ENCODE measurements around the gene KIT. TPM values are rescaled to one million over a fixed set of nuclear protein-coding genes. Genes with fewer than 3 reads are reported as not detected.

KIT gene
- total and polyA plus RNA-seq, 2 of the 4 experiments (the other 2 are of a cell fraction), result 3.3 to 5.9 TPM

GRCh38 chr4:54662123-54662522 is 4.4 kb downstream of the KIT start:
- TF ChIP-seq NFE2L2 (IDR thresholded peaks at IDR 0.05; ENCODE audit: low read depth, low read length), result no peak
- TF ChIP-seq RAD21 (IDR thresholded peaks at IDR 0.05; ENCODE audit: low read length), result no peak
- no peak for TF ChIP-seq RFX5 (IDR thresholded peaks at IDR 0.05; ENCODE audit: low read depth, low read length)
- no peak for TF ChIP-seq SMC3 (IDR thresholded peaks at IDR 0.05; ENCODE audit: low read depth, low read length)
- no peak for TF ChIP-seq MXI1 (IDR thresholded peaks at IDR 0.05; ENCODE audit: borderline replicate concordance, low read depth, low read length)
- TF ChIP-seq ELK1 (IDR thresholded peaks at IDR 0.05; ENCODE audit: borderline replicate concordance, low read depth, low read length), result no peak
- TF ChIP-seq BHLHE40 (IDR thresholded peaks at IDR 0.05; ENCODE audit: low read depth, low read length), result no peak
- no peak for TF ChIP-seq FOS (IDR thresholded peaks at IDR 0.05; ENCODE audit: low read depth, low read length)
- no peak for TF ChIP-seq RCOR1 (IDR thresholded peaks at IDR 0.05; ENCODE audit: insufficient replicate concordance, low read length)
- no peak for TF ChIP-seq MAFK (IDR thresholded peaks at IDR 0.05; ENCODE audit: low read depth, low read length)
- no peak for TF ChIP-seq CEBPB (IDR thresholded peaks at IDR 0.05; ENCODE audit: low read depth, low read length)
- no peak for TF ChIP-seq MAZ (IDR thresholded peaks at IDR 0.05; ENCODE audit: borderline replicate concordance, low read depth, low read length)
- no peak for TF ChIP-seq USF2 (IDR thresholded peaks at IDR 0.05; ENCODE audit: low read depth, low read length)
- TF ChIP-seq CTCF (conservative IDR thresholded peaks at IDR 0.05; ENCODE audit: low read depth, low read length), result no peak
- no peak for TF ChIP-seq POLR2A (IDR thresholded peaks at IDR 0.05; ENCODE audit: low read depth, low read length)
- DNase-seq, result no peak
- peaks cover 18 to 40% of the 10 kb centered on the region in 2 experiments for H3K79me1 ChIP-seq (ENCODE audit: low read depth in 1 of 2, low read length in 2 of 2)
- no peak for ATAC-seq (ENCODE audit: low read depth)
- peaks cover 7% of the 10 kb centered on the region for H3K9me1 ChIP-seq (ENCODE audit: insufficient read depth, low read length)
- no peaks in the 10 kb centered on the region for H3K36me3 ChIP-seq (ENCODE audit: control insufficient read depth, insufficient read depth, low read length)
- peak overlapping the region; percentile 35 for H4K5ac ChIP-seq (ENCODE audit: low read depth, low read length)
- no CpG with 5 or more reads among the region's 3 CpGs for WGBS, 2 experiments (ENCODE audit: extremely low coverage in 2 of 2, insufficient read length in 1 of 2)
- H2BK5ac ChIP-seq (ENCODE audit: low read depth, low read length, poor library complexity, severe bottlenecking), result peak overlapping the region; percentile 83
- H3K18ac ChIP-seq (ENCODE audit: low read depth, low read length), result peak overlapping the region; percentile 53
- intact Hi-C loops (cut with micrococcal nuclease) (loop anchor here (5.0 kb wide), 1 partner anchor 280 kb away; no protein-coding TSS in a partner anchor), in situ Hi-C loops (cut with MboI; ENCODE audit: low sequenced_read_pairs) (no loop called here), dilution Hi-C loops (cut with HindIII; ENCODE audit: low sequenced_read_pairs, unreplicated experiment) (no loop called here)
- peak overlapping the region; percentile 82 for H2BK120ac ChIP-seq (ENCODE audit: low read depth, low read length)
- peaks cover 4% of the 10 kb centered on the region; the same call in 1 of the 2 replicates for H4K20me1 ChIP-seq (ENCODE audit: insufficient read depth, low read length)
- peaks cover 9% of the 10 kb centered on the region for H3K27me3 ChIP-seq (ENCODE audit: control insufficient read depth, insufficient read depth, low read length)
- peak overlapping the region; percentile 95; the same call in 2 of the 3 replicates for H2BK15ac ChIP-seq (ENCODE audit: low read depth, low read length)
- H2AFZ ChIP-seq (replicated peaks; ENCODE audit: low read length, poor library complexity), result peak overlapping the region; percentile 76
- H3K14ac ChIP-seq (replicated peaks; ENCODE audit: low read depth, low read length), result peak overlapping the region; percentile 79
- no peak overlapping the region for H3K9ac ChIP-seq (ENCODE audit: low read depth, low read length)
- peak overlapping the region; percentile 80 for H3K4ac ChIP-seq (ENCODE audit: low read depth, low read length)
- peak overlapping the region; percentile 77 for H4K91ac ChIP-seq (ENCODE audit: insufficient read depth, low read depth, low read length)
- H3K4me2 ChIP-seq (ENCODE audit: low read depth, low read length), result peak overlapping the region; percentile 43
- ChIA-PET POLR2A (ENCODE audit: unreplicated experiment) (no interaction called here), CTCF (interaction anchor here (1.0 to 1.4 kb wide), 2 partner anchors 224 to 299 kb away, joined by 4 to 6 read pairs; no protein-coding TSS in a partner anchor)
- H2BK20ac ChIP-seq (ENCODE audit: low read depth, low read length), result peak overlapping the region; percentile 81
- H3K23ac ChIP-seq (ENCODE audit: low read depth, low read length), result peak overlapping the region; percentile 63; the same call in 1 of the 2 replicates
- peak overlapping the region; percentile 71; the same call in 1 of the 2 replicates for H3K56ac ChIP-seq (ENCODE audit: extremely low read depth, insufficient read depth, low read length)
- H2AK9ac ChIP-seq (replicated peaks; ENCODE audit: low read depth, low read length, poor library complexity), result peak overlapping the region; percentile 75
- peak overlapping the region; percentile 92 for H2AK5ac ChIP-seq (ENCODE audit: low read depth, low read length)
- H4K8ac ChIP-seq (ENCODE audit: low read depth in 2 of 2, low read length in 2 of 2), result peak overlapping the region; percentile 43 to 79; a peak in 3 of 4 replicates
- BruUV-seq (replicated peaks), result no TSS peak
- H3K27ac ChIP-seq (ENCODE audit: insufficient read depth, low read length), result peak overlapping the region; percentile 82
- H3K4me1 ChIP-seq (ENCODE audit: control insufficient read depth, insufficient read depth, low read length), result peaks cover 16% of the 10 kb centered on the region
- no peak overlapping the region for H3K4me3 ChIP-seq (ENCODE audit: insufficient read depth, low read depth, low read length)
- no peaks in the 10 kb centered on the region for H3K9me3 ChIP-seq (ENCODE audit: control insufficient read depth, insufficient read depth, low read length)

Data from IMR-90 (cell line).